OCI-LY7 (cell line): Measurements from ENCODE around the gene HORMAD2. TPM values are rescaled to one million over a fixed set of nuclear protein-coding genes. Genes with fewer than 3 reads are reported as not detected.

Experiments used
- BruUV-seq: library from RNA; stranded (reverse); fragments of 400-500 nt; replicated peaks from 2 replicates; lab custom pipeline; 2021; lab: Mats Ljungman, UMichigan
- CTCF ChIA-PET: fragments of 300-600 bp; sonication (Branson Sonifier 250); formaldehyde crosslinking; loops from one replicate; lab custom pipeline; 2022; ENCODE audit warnings: antibody characterized with exemption; ENCODE audit not compliant: unreplicated experiment; lab: Charles Lee
- POLR2A ChIA-PET: fragments of 300-600 bp; sonication (Branson Sonifier 250); formaldehyde crosslinking; loops from one replicate; lab custom pipeline; 2022; ENCODE audit warnings: antibody characterized with exemption; lab: Charles Lee
- DNase-seq: peaks from one replicate; pipeline ENCODE4 v3.0.0-alpha.2; 2015; ENCODE audit warnings: low spot score
- H2AFZ ChIP-seq: fragments of 200-600 bp; sonication (generic), shearing (Covaris generic); 2 replicates; pipeline ENCODE4 v1.6.1; 2014; ENCODE audit warnings: mild to moderate bottlenecking, antibody characterized with exemption, low read length, moderate library complexity
- H3K27ac ChIP-seq: fragments of 200-600 bp; sonication (generic); 2 replicates; pipeline ENCODE4 v1.5.1; 2014; ENCODE audit warnings: mixed run types, low read depth, mild to moderate bottlenecking, moderate library complexity, low read length, inconsistent platforms; ENCODE audit not compliant: poor library complexity, severe bottlenecking
- H3K36me3 ChIP-seq: fragments of 200-600 bp; sonication (generic); 2 replicates; pipeline ENCODE4 v1.6.1; 2014; ENCODE audit warnings: mild to moderate bottlenecking, antibody characterized with exemption, low read length, moderate library complexity, mixed read lengths; ENCODE audit not compliant: insufficient read depth
- H3K4me1 ChIP-seq: fragments of 200-600 bp; sonication (generic); 2 replicates; pipeline ENCODE4 v1.5.1; 2014; ENCODE audit warnings: mild to moderate bottlenecking, low read length; ENCODE audit not compliant: insufficient read depth, poor library complexity, severe bottlenecking
- H3K4me2 ChIP-seq: fragments of 200-600 bp; sonication (generic); 2 replicates; pipeline ENCODE4 v1.6.1; 2014; ENCODE audit warnings: mild to moderate bottlenecking, low read length
- H3K4me3 ChIP-seq: fragments of 200-600 bp; sonication (generic); 2 replicates; pipeline ENCODE4 v1.5.1; 2014; ENCODE audit warnings: mild to moderate bottlenecking, low read depth, low read length; ENCODE audit not compliant: poor library complexity, severe bottlenecking
- H3K79me2 ChIP-seq: fragments of 200-600 bp; sonication (generic); 2 replicates; pipeline ENCODE4 v1.6.1; 2016; ENCODE audit warnings: low read depth, mild to moderate bottlenecking, low read length, moderate library complexity, mixed read lengths; ENCODE audit not compliant: insufficient read depth
- H3K9me2 ChIP-seq: fragments of 200-600 bp; sonication (generic); 2 replicates; pipeline ENCODE4 v1.6.1; 2016; ENCODE audit warnings: mild to moderate bottlenecking, low read length, mixed read lengths; ENCODE audit not compliant: insufficient read depth
- H3K9me3 ChIP-seq: fragments of 200-600 bp; sonication (generic); 2 replicates; pipeline ENCODE4 v1.6.1; 2014; ENCODE audit warnings: mild to moderate bottlenecking, mixed run types, low read length, mixed read lengths
- H4K20me1 ChIP-seq: fragments of 200-600 bp; sonication (generic); 2 replicates; pipeline ENCODE4 v1.6.1; 2014; ENCODE audit warnings: mild to moderate bottlenecking, antibody characterized with exemption, low read length, moderate library complexity, mixed read lengths; ENCODE audit not compliant: insufficient read depth
- CTCF ChIP-seq: fragments of 200-600 bp; sonication (generic); conservative IDR thresholded peaks from 2 replicates; pipeline ENCODE4 v1.5.1; 2014; ENCODE audit warnings: mild to moderate bottlenecking, antibody characterized with exemption, low read length, moderate library complexity, mixed read lengths
- EZH2phosphoT487 ChIP-seq: fragments of 200-600 bp; sonication (generic); IDR thresholded peaks from 2 replicates; pipeline ENCODE4 v1.6.1; 2018; ENCODE audit warnings: low read depth, borderline replicate concordance, mild to moderate bottlenecking, mixed run types, antibody characterized with exemption, low read length, moderate library complexity, mixed read lengths
- intact Hi-C: fragments of 100-400 bp; cut with micrococcal nuclease; formaldehyde crosslinking; loops from one replicate; pipeline ENCODE4 v1.10.0; 2022; ENCODE audit not compliant: unreplicated experiment
- total RNA-seq, 2 experiments: library from RNA; depleted of rRNA in 1 of 2; stranded (reverse); fragments of >200 nt in 1 of 2; shearing (Covaris generic) in 1 of 2; gene quantifications; 2 replicates each; pipeline ENCODE4 v1.2.3, GENCODE V29; 2014 to 2022

Gene HORMAD2
- total RNA-seq, 2 experiments from 2014 or later: not detected

- H3K36me3 ChIP-seq: no peaks in the 10 kb centered on the region
- H2AFZ ChIP-seq: no peak overlapping the region
- H4K20me1 ChIP-seq: no peaks in the 10 kb centered on the region
- DNase-seq: no peak
- intact Hi-C loops: no loop called here
- no peaks in the 10 kb centered on the region for H3K9me2 ChIP-seq
- no peak overlapping the region for H3K4me2 ChIP-seq
- BruUV-seq: no TSS peak
- H3K4me1 ChIP-seq: no peaks in the 10 kb centered on the region
- no peaks in the 10 kb centered on the region for H3K9me3 ChIP-seq
- TF ChIP-seq EZH2phosphoT487: no peak
- TF ChIP-seq CTCF: no peak
- H3K79me2 ChIP-seq: no peaks in the 10 kb centered on the region
- ChIA-PET POLR2A (interaction anchor here (0.6 kb wide), 1 partner anchor 77 kb away, joined by 3 read pairs; no protein-coding TSS in a partner anchor), CTCF (no interaction called here)
- H3K4me3 ChIP-seq: no peak overlapping the region
- no peak overlapping the region for H3K27ac ChIP-seq
Observed at GRCh38 chr22:30178181-30179126, 98.2 kb downstream of the HORMAD2 start.

GRCh38 chr22:30180616-30181015 lies 100.4 kb downstream of the HORMAD2 start:
- Histone ChIP-seq H3K79me2 (no peaks in the 10 kb centered on the region), H2AFZ (no peak overlapping the region), H3K9me3 (no peaks in the 10 kb centered on the region), H3K4me3 (no peak overlapping the region), H3K9me2 (no peaks in the 10 kb centered on the region), H3K4me2 (no peak overlapping the region), H4K20me1 (no peaks in the 10 kb centered on the region), H3K4me1 (no peaks in the 10 kb centered on the region), H3K27ac (no peak overlapping the region), H3K36me3 (no peaks in the 10 kb centered on the region)
- intact Hi-C loops: no loop called here
- no peak for TF ChIP-seq CTCF
- no peak for TF ChIP-seq EZH2phosphoT487
- BruUV-seq: no TSS peak
- ChIA-PET CTCF (no interaction called here), POLR2A (no interaction called here)
- DNase-seq: no peak
